ENCODE results near the gene CEBPZ. TPM values are rescaled to one million over a fixed set of nuclear protein-coding genes. Genes with fewer than 3 reads are reported as not detected.

Gene CEBPZ
- total RNA-seq, 1 donor from 2014 or later = 48.4 TPM

DNA sequence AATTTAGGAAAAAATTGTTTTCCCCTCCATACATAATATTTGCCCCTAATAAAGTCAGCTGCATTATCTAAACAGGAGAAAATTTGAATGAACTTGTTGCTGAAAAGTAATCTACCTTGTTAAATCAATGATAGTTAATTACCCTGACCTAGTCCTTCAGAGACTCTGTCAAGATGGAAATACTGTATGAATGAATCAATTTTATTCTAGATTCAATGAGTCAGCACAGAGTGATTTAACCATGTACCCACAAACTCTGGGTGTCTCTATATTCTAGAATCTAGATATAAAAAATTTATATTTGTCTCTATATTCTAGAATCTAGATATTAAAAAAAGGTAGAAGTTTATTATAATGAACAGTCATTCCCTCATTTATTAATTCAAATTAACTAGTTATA lies 36.3 kb upstream of the CEBPZ start:
- H3K27ac Mint-ChIP-seq = no peak overlapping the region
- no peaks in the 10 kb centered on the region for H3K27me3 Mint-ChIP-seq
- no peak overlapping the region for H3K4me3 Mint-ChIP-seq (ENCODE audit: low read depth)
- H3K9me3 Mint-ChIP-seq (ENCODE audit: low read depth) = no peaks in the 10 kb centered on the region
- peaks cover 9% of the 10 kb centered on the region for H3K4me1 Mint-ChIP-seq (ENCODE audit: low read depth)
- H3K36me3 Mint-ChIP-seq (ENCODE audit: insufficient read depth) = peaks cover 22% of the 10 kb centered on the region
- TF ChIP-seq, protein P1, sequence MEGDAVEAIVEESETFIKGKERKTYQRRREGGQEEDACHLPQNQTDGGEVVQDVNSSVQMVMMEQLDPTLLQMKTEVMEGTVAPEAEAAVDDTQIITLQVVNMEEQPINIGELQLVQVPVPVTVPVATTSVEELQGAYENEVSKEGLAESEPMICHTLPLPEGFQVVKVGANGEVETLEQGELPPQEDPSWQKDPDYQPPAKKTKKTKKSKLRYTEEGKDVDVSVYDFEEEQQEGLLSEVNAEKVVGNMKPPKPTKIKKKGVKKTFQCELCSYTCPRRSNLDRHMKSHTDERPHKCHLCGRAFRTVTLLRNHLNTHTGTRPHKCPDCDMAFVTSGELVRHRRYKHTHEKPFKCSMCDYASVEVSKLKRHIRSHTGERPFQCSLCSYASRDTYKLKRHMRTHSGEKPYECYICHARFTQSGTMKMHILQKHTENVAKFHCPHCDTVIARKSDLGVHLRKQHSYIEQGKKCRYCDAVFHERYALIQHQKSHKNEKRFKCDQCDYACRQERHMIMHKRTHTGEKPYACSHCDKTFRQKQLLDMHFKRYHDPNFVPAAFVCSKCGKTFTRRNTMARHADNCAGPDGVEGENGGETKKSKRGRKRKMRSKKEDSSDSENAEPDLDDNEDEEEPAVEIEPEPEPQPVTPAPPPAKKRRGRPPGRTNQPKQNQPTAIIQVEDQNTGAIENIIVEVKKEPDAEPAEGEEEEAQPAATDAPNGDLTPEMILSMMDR (IDR thresholded peaks at IDR 0.05; ENCODE audit: unreplicated experiment) = no peak
- DNase-seq (ENCODE audit: low spot score, unreplicated experiment) = no peak

DNA sequence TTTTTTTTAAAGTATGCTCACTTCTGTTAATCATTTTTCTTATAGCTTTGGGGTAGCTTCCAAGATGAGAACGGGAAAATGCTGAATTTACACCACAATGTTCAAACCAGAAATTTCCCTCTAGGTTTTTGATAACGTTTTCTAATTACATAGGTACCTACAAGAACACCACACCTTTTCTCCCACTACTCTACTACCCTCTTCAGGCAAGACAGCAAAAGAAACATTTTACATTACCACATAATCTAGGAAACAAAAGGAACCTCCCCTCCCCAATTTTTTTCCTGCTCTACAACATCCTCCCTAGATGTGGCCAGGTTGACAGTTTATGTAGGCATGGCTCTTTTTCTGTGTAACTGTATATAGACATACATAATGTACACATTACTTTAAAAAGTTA lies 32.4 kb upstream of the CEBPZ start:
- peaks cover 9% of the 10 kb centered on the region for H3K4me1 Mint-ChIP-seq (ENCODE audit: low read depth)
- DNase-seq (ENCODE audit: low spot score, unreplicated experiment) = no peak
- no peak overlapping the region for H3K27ac Mint-ChIP-seq
- H3K4me3 Mint-ChIP-seq (ENCODE audit: low read depth) = no peak overlapping the region
- H3K9me3 Mint-ChIP-seq (ENCODE audit: low read depth) = no peaks in the 10 kb centered on the region
- TF ChIP-seq, protein P1 (IDR thresholded peaks at IDR 0.05; ENCODE audit: unreplicated experiment) = no peak
- no peaks in the 10 kb centered on the region for H3K27me3 Mint-ChIP-seq
- H3K36me3 Mint-ChIP-seq (ENCODE audit: insufficient read depth) = peaks cover 17% of the 10 kb centered on the region

DNA sequence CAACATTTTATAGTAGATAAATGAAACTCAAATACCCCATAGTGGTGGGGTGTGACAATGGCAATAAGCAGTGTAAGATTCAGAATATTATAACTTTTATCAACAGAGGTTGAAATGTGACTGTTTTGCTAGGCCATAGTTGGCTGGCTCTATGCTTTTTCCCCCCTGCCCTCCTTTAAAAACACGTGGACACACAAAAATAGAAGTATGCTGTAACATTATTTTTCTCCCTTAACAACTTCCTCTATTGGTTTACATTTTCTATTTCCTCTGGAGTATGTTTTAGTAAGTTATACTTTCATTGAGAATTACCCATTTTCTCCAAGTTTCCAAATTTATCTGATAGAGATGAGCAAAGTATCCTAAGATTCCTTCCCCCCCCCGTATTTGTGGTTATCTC lies 31.1 kb upstream of the CEBPZ start:
- H3K4me3 Mint-ChIP-seq (ENCODE audit: low read depth) = no peak overlapping the region
- no peak overlapping the region for H3K27ac Mint-ChIP-seq
- H3K9me3 Mint-ChIP-seq (ENCODE audit: low read depth) = no peaks in the 10 kb centered on the region
- TF ChIP-seq, protein P1 (IDR thresholded peaks at IDR 0.05; ENCODE audit: unreplicated experiment) = no peak
- peaks cover 15% of the 10 kb centered on the region for H3K36me3 Mint-ChIP-seq (ENCODE audit: insufficient read depth)
- peaks cover 9% of the 10 kb centered on the region for H3K4me1 Mint-ChIP-seq (ENCODE audit: low read depth)
- no peaks in the 10 kb centered on the region for H3K27me3 Mint-ChIP-seq
- DNase-seq (ENCODE audit: low spot score, unreplicated experiment) = no peak

DNA sequence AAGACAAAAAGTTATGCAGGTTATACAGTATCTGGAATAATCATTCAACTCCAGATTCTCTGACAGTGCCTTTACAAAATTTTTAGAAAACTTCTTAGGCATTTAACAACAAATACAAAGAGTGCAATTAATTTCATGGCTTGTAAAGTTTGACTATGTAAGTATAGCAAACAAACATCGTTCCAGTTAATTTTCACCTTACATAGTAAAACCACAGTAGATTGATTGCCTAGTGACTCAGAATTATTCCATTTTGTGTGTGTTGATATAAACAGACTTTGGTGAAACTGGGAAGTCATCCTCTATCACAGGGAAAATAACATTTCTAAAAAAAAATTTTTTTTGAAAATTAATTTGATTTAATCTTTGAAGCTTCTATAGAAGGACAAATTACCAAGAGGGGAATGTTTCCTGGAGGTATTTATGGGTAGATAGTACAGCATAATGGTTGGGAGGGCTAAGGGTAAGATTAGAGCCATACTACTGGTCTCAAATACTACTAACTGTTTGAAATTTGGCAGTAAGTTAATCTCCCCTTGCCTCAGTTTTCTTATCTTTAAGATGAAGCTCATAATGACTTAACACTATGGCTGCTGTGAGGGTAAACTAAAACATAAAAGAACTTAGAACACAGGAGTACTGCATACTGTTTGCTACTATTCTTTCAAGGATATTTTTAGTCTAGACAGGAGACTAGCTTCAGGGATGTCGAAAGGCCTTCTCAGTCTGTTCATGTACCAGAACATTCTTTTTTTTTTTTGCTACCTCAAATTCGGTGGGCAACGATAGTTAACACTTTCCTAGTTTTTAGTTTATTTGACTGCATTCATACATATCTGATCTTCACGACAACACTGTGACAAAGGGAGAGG lies 19.7 kb upstream of the CEBPZ start:
- DNase-seq (ENCODE audit: low spot score, unreplicated experiment) = no peak
- peaks cover 25% of the 10 kb centered on the region for H3K36me3 Mint-ChIP-seq (ENCODE audit: insufficient read depth)
- H3K9me3 Mint-ChIP-seq (ENCODE audit: low read depth) = no peaks in the 10 kb centered on the region
- H3K27me3 Mint-ChIP-seq = no peaks in the 10 kb centered on the region
- TF ChIP-seq, protein P1 (IDR thresholded peaks at IDR 0.05; ENCODE audit: unreplicated experiment) = no peak
- H3K4me3 Mint-ChIP-seq (ENCODE audit: low read depth) = no peak overlapping the region
- H3K27ac Mint-ChIP-seq = peak overlapping the region; percentile 51
- H3K4me1 Mint-ChIP-seq (ENCODE audit: low read depth) = no peaks in the 10 kb centered on the region

DNA sequence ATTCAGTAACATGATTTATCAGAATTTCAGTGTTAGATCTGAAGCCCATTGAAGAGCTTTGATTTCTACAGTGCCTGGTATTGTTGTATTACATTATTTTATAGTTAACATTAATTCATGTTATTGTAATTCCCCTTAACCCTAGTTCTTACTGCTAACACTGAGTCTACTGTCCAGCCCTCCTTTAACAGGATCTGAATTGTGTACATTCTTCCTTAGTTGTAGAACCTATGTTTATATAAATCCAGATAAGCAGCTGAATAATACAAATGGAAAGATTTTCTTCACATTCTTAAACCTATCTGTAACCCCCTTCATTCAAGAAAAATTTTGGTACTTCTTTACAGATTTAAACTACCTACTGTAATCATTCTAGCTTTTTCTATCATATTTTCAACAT lies 14.8 kb upstream of the CEBPZ start:
- Mint-ChIP-seq H3K27ac (no peak overlapping the region), H3K9me3 (ENCODE audit: low read depth) (peaks cover 5% of the 10 kb centered on the region), H3K27me3 (no peaks in the 10 kb centered on the region), H3K4me1 (ENCODE audit: low read depth) (no peaks in the 10 kb centered on the region), H3K36me3 (ENCODE audit: insufficient read depth) (peaks cover 30% of the 10 kb centered on the region), H3K4me3 (ENCODE audit: low read depth) (no peak overlapping the region)
- TF ChIP-seq, protein P1 (IDR thresholded peaks at IDR 0.05; ENCODE audit: unreplicated experiment) = no peak
- DNase-seq (ENCODE audit: low spot score, unreplicated experiment) = no peak

All from progenitor cell of endocrine pancreas (in vitro differentiated cells).